Measurements from ENCODE around the gene SORCS2.

Gene SORCS2

GRCh38 chr4:7541414-7541810 is 349.1 kb downstream of the SORCS2 start:
- DNase-seq, result no peak

GRCh38 chr4:7542781-7543180 is 350.4 kb downstream of the SORCS2 start:
- DNase-seq, result no peak

- no peak for DNase-seq
These were observed 353.9 kb downstream of the SORCS2 start for GRCh38 chr4:7546152-7546808.

- DNase-seq, result no peak
These were observed 354.6 kb downstream of the SORCS2 start for GRCh38 chr4:7546809-7547367.

- no peak for DNase-seq
These were observed 355.2 kb downstream of the SORCS2 start for GRCh38 chr4:7547368-7548040.

- no peak for DNase-seq
These were observed 357.5 kb downstream of the SORCS2 start for GRCh38 chr4:7549866-7550265.

GRCh38 chr4:7552466-7552865 is 360.1 kb downstream of the SORCS2 start:
- DNase-seq, result no peak

- DNase-seq, result no peak
These were observed 360.9 kb downstream of the SORCS2 start for GRCh38 chr4:7553280-7553679.

- DNase-seq, result no peak
These were observed 362.6 kb downstream of the SORCS2 start for GRCh38 chr4:7554905-7555304.

GRCh38 chr4:7556558-7556957 is 364.2 kb downstream of the SORCS2 start:
- DNase-seq, result no peak

- DNase-seq, result no peak
These were observed 365.1 kb downstream of the SORCS2 start for GRCh38 chr4:7557456-7557855.

- DNase-seq, result no peak
These were observed 366.1 kb downstream of the SORCS2 start for GRCh38 chr4:7558436-7558835.

- no peak for DNase-seq
These were observed 367.0 kb downstream of the SORCS2 start for GRCh38 chr4:7559316-7559715.

- DNase-seq, result no peak
These were observed 367.5 kb downstream of the SORCS2 start for GRCh38 chr4:7559741-7560395.

- DNase-seq, result no peak
These were observed 369.2 kb downstream of the SORCS2 start for GRCh38 chr4:7561557-7561956.

- DNase-seq, result no peak
These were observed 371.9 kb downstream of the SORCS2 start for GRCh38 chr4:7564242-7564641.

GRCh38 chr4:7565483-7565882 is 373.1 kb downstream of the SORCS2 start:
- DNase-seq, result no peak

- DNase-seq, result no peak
These were observed 377.8 kb downstream of the SORCS2 start for GRCh38 chr4:7569810-7570783.

- DNase-seq, result no peak
These were observed 378.7 kb downstream of the SORCS2 start for GRCh38 chr4:7571001-7571400.

- no peak for DNase-seq
These were observed 379.4 kb downstream of the SORCS2 start for GRCh38 chr4:7571701-7572100.

GRCh38 chr4:7572894-7573293 is 380.6 kb downstream of the SORCS2 start:
- DNase-seq, result no peak

GRCh38 chr4:7573576-7574091 is 381.3 kb downstream of the SORCS2 start:
- no peak for DNase-seq
